ENCODE data around the gene ENTREP3.
A peak's percentile ranks its signal among the peaks of the same experiment; 100 is the strongest.

ENTREP3 gene

DNA sequence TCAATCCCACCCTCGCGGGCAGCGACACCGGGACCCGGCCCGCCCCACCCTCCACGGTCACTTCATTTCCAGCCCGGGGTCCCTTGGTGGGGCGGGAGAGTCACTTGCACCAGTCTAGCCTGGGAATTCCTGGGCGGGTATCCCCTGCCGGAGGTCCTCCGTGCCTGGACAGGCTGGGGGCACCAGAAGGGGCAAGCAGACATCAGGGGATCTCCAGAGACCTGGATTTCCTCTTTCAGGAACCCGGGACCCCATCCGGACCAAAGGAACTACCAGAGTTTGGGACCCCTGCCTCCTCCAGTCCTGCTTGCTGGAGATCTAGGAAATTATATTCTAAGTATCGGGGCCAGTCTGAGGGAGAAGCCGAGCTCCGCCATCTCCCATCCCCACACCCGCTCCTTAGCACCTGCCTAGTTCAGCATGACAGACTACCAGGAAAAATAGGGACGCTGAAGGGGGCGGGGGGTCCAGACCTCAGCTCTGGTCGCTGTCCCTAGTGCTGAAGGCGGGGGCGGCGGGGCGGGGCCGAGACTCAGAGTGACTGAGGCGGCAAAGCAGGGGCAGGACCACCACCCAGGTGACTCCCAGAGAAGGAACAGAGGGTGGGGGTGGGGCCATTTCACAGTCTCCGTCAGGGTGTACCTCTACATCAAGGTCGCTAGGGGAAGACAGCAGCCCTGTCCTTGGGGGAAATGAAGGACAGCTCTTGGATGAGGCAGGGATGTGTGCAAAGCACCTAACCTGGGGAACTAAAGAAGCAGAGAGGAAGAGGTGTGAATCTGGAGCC, 22.8 kb upstream of the ENTREP3 start:
- DNase-seq (ENCODE audit: low read depth) = no peak
- TF ChIP-seq, protein P1, sequence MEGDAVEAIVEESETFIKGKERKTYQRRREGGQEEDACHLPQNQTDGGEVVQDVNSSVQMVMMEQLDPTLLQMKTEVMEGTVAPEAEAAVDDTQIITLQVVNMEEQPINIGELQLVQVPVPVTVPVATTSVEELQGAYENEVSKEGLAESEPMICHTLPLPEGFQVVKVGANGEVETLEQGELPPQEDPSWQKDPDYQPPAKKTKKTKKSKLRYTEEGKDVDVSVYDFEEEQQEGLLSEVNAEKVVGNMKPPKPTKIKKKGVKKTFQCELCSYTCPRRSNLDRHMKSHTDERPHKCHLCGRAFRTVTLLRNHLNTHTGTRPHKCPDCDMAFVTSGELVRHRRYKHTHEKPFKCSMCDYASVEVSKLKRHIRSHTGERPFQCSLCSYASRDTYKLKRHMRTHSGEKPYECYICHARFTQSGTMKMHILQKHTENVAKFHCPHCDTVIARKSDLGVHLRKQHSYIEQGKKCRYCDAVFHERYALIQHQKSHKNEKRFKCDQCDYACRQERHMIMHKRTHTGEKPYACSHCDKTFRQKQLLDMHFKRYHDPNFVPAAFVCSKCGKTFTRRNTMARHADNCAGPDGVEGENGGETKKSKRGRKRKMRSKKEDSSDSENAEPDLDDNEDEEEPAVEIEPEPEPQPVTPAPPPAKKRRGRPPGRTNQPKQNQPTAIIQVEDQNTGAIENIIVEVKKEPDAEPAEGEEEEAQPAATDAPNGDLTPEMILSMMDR (conservative IDR thresholded peaks at IDR 0.05; ENCODE audit: low read depth, low read length) = peak; percentile 32
- H3K4me3 ChIP-seq (ENCODE audit: low read length) = peak overlapping the region; percentile 65

DNA sequence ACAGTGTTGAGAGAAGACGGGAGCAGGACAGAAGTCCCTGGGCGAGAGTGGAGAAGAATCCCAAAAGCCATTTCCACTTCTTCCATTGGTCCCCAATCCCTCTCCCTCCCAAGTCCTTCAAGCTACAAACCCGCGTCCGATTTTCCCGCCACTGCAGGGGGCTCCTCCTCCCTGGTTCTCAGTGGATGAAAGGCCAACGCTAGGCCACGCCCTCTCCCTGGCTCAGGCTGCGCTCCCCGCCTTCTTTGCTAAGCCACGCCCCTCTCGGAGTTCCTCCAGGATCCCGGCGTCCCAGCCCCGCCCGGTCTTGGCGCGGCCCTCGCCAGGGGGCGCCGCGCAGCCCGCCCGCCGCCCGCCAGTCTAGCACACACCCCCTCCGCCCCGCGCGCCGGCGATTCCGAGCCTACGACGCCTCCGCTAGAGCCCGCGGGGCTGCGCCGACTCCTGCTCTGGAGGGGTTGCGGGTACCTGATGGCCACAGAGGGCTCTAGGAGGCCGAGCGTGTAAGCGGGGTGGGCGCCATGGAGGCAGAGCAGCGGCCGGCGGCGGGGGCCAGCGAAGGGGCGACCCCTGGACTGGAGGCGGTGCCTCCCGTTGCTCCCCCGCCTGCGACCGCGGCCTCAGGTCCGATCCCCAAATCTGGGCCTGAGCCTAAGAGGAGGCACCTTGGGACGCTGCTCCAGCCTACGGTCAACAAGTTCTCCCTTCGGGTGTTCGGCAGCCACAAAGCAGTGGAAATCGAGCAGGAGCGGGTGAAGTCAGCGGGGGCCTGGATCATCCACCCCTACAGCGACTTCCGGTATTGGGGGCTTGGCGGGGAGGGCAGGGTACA, 22.0 kb upstream of the ENTREP3 start, which contains the start of gene HCN3:
TSS of gene HCN3 (plus strand) at position 394 of the 832 bp plus-strand sequence. CDS start at position 522, 128 bp downstream.
- peak; percentile 68 for DNase-seq (ENCODE audit: low read depth)
- TF ChIP-seq, protein P1 (conservative IDR thresholded peaks at IDR 0.05; ENCODE audit: low read depth, low read length) = peak; percentile 40
- H3K4me3 ChIP-seq (ENCODE audit: low read length) = peak within 1 kb of the TSS; percentile 65

DNA sequence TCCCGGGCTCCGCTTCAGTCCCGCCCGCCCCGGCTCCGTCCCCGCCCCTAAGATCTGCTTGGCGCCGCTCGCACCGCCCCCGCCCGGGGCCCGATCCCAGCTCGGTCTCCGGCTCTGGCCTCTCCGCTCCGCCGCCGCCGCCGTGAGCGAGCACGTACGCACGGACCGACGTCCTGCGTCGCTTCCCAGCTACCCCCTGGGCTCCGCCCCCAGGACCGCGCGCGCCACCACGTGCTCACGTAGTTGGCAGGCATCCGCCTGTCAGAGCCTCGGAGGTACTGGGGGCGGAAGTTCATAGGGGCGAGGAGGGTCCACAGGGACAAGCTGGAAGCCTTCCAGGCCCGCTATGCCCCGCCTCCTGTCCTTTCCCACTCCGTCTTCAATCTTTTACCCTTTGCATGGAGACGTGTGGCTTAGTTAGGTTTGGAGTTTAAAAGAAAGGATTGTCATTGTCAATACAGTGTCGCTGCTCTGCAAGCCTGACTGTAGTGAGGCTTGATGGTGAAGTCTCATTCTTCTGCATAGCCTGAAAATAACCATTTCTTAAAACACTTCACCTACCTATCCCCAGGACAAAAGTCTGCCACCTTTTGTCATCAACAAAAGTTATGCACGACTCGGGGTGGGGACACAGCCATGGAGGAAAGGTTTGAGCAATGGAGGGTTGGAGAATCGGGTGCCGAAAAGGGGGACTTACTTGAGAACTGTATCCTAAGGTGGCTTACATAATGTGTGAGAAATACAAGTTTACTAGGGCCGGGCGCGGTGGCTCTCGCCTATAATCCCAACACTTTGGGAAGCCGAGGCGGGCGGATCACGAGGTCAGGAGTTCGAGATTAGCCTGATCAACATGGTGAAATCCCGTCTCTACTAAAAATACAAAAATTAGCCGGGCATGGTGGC, 18.3 kb upstream of the ENTREP3 start, which contains the start of gene CLK2:
TSS of gene CLK2 (minus strand) at position 162 of the 903 bp plus-strand sequence. CDS start 2,527 bp downstream, outside the sequence.
- TF ChIP-seq, protein P1 (conservative IDR thresholded peaks at IDR 0.05; ENCODE audit: low read depth, low read length) = no peak
- DNase-seq (ENCODE audit: low read depth) = peak; percentile 79
- H3K4me3 ChIP-seq (ENCODE audit: low read length) = peak within 1 kb of the TSS; percentile 90

DNA sequence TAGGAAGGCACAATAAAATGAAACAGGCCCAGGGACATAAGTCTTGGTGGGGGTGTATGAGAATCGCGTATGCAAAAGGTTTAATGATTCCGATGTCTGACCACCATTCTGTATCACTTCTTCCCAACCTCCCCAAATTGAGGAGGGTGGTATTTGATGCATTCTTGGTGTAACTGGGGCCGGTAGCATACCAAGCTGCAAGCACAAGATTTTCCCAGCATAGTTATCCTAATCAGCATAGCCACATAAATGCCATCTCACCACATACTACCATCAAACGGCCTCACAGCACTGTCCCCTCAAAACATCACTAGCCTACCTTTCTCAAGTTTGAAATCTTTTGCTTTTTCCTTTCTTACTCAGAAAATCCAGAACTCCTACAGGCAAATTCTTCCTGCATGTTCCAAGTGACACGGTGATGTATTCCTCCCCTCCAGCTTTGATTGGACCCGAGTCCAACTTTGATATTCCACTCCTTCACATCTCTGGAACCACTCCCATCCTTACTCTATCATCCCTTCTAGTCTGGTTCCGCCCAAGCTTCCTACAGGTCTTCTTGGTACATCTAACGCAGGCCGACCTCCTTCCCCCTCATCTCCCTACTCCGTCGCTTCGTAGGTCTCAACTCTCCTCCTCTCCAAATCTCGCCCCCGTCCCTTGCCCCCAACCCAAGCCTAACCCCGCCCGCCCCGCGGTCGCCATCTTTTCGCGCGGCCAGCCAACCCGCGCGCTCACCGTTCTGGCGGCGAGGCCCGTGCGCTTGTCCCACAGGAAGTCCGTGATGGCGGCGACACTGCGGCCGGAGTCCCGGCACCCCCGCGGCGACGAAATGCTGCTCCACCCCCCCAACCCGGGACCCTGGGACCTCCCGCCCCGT, 17.4 kb upstream of the ENTREP3 start:
- DNase-seq (ENCODE audit: low read depth) = peak; percentile 27
- TF ChIP-seq, protein P1 (conservative IDR thresholded peaks at IDR 0.05; ENCODE audit: low read depth, low read length) = no peak
- peak overlapping the region; percentile 90 for H3K4me3 ChIP-seq (ENCODE audit: low read length)

DNA sequence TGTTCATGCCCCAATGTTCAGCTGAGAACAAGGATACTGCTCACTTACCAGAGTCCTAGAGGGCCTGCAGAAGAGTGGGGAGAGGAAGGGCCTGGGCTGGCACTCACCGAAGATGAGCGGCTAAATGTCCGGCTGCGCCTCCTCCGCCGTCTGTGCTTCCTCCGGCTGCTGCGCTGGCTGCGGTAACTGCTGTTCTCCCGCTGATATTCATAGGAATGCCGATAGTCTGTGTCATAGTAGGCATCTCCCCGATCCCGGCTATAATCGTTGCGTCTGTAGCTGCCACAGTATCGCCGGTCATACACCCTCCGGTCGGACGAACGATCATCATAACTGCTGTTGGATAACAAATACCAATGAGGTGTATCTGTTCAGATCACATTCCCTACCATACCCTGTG, 14.1 kb upstream of the ENTREP3 start:
- TF ChIP-seq, protein P1 (conservative IDR thresholded peaks at IDR 0.05; ENCODE audit: low read depth, low read length) = no peak
- DNase-seq (ENCODE audit: low read depth) = no peak
- no peak overlapping the region for H3K4me3 ChIP-seq (ENCODE audit: low read length)

DNA sequence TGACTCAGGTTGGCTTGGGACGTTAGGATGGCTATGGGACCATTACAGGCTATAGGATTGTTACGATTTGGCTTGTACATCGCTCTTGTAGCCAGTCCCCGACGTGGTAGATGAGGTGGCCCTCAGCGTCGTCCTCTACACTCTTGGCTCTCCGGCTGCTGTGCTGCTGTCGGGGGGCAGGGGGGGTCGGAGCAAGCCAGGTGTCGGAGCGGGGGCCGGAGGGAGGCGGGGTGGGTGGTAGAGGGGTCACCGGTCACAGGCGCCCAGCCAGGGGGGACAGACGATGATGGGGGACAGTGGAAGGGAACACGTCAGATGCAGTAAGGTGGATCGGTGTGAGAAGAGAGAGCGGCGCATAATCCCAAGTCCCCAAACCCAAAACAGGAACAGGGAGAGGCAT, 13.3 kb upstream of the ENTREP3 start:
- TF ChIP-seq, protein P1 (conservative IDR thresholded peaks at IDR 0.05; ENCODE audit: low read depth, low read length) = no peak
- H3K4me3 ChIP-seq (ENCODE audit: low read length) = no peak overlapping the region
- DNase-seq (ENCODE audit: low read depth) = no peak

Data from retinal pigment epithelial cell (primary cell).